Measurements from ENCODE around the gene STMN1. TPM values are rescaled to one million over a fixed set of nuclear protein-coding genes. Genes with fewer than 3 reads are reported as not detected.

Gene STMN1
- total and polyA plus RNA-seq, 9 of the 15 experiments (the other 6 are each of a cell fraction or from before 2014, with no cell fraction given) = 269 to 2,153 (median 595) TPM

- peak; percentile 55; the same call in 1 of the 2 replicates for TF ChIP-seq E2F1 (CRISPR knock-in tag; IDR thresholded peaks at IDR 0.05)
- TF ChIP-seq CBX1 (IDR thresholded peaks at IDR 0.05; ENCODE audit: low read depth) = no peak
- 0 out of 2 replicates have a peak, but pooled peaks have one; percentile 38 for TF ChIP-seq ZBTB17 (CRISPR knock-in tag; IDR thresholded peaks at IDR 0.05)
- no peak for TF ChIP-seq ZBTB12 (CRISPR knock-in tag; IDR thresholded peaks at IDR 0.05)
- 0 out of 2 replicates have a peak, but pooled peaks have one; percentile 35 for TF ChIP-seq TCF15 (CRISPR knock-in tag; IDR thresholded peaks at IDR 0.05)
- peak; percentile 60; the same call in 1 of the 2 replicates for TF ChIP-seq VEZF1 (CRISPR knock-in tag; IDR thresholded peaks at IDR 0.05)
- TF ChIP-seq SP1 (CRISPR knock-in tag; IDR thresholded peaks at IDR 0.05) = peak; percentile 99
- TF ChIP-seq HDAC2 (IDR thresholded peaks at IDR 0.05) = peak; percentile 69
- no peak for TF ChIP-seq ATF1 (CRISPR knock-in tag; IDR thresholded peaks at IDR 0.05)
- peak; percentile 69 for TF ChIP-seq ATF1 (tag; IDR thresholded peaks at IDR 0.05)
- TF ChIP-seq ZNF140 (CRISPR knock-in tag; IDR thresholded peaks at IDR 0.05) = no peak
- TF ChIP-seq ETV5 (CRISPR knock-in tag; IDR thresholded peaks at IDR 0.05; ENCODE audit: low read depth) = 0 out of 2 replicates have a peak, but pooled peaks have one; percentile 27
- peak; percentile 50; the same call in 1 of the 2 replicates for TF ChIP-seq SMAD4 (CRISPR knock-in tag; conservative IDR thresholded peaks at IDR 0.05)
- peak; percentile 20; the same call in 1 of the 2 replicates for TF ChIP-seq NFIC (IDR thresholded peaks at IDR 0.05)
- TF ChIP-seq ZNF644 (tag; IDR thresholded peaks at IDR 0.05; ENCODE audit: low read depth) = no peak
- TF ChIP-seq CAMTA2 (CRISPR knock-in tag; conservative IDR thresholded peaks at IDR 0.05) = no peak
- peak; percentile 76 for TF ChIP-seq MYC (IDR thresholded peaks at IDR 0.05; ENCODE audit: low read depth, low read length)
- TF ChIP-seq MYC (CRISPR knock-in tag; IDR thresholded peaks at IDR 0.05; ENCODE audit: borderline replicate concordance, low read depth) = no peak
- TF ChIP-seq NR2F6 (CRISPR knock-in tag; IDR thresholded peaks at IDR 0.05) = 0 out of 2 replicates have a peak, but pooled peaks have one; percentile 51
- TF ChIP-seq MECOM (CRISPR knock-in tag; IDR thresholded peaks at IDR 0.05) = no peak
- peak; percentile 35; the same call in 1 of the 2 replicates for TF ChIP-seq RUNX1 (IDR thresholded peaks at IDR 0.05; ENCODE audit: low read depth)
- TF ChIP-seq SRSF7 (optimal IDR thresholded peaks at IDR 0.05; ENCODE audit: low read depth, low read length) = no peak
- TF ChIP-seq ZNF133 (CRISPR knock-in tag; IDR thresholded peaks at IDR 0.05) = no peak
- TF ChIP-seq TBP (optimal IDR thresholded peaks at IDR 0.05; ENCODE audit: low read depth, low read length) = peak; percentile 40
- peak; percentile 73; the same call in 1 of the 2 replicates for TF ChIP-seq SOX6 (IDR thresholded peaks at IDR 0.05)
- no peak for TF ChIP-seq SNIP1 (IDR thresholded peaks at IDR 0.05; ENCODE audit: low read depth)
- TF ChIP-seq CBX5 (IDR thresholded peaks at IDR 0.05; ENCODE audit: borderline replicate concordance, low read depth) = peak; percentile 59; the same call in 1 of the 2 replicates
- TF ChIP-seq ZNF354B (CRISPR knock-in tag; IDR thresholded peaks at IDR 0.05) = no peak
- no peak for TF ChIP-seq MEF2A (IDR thresholded peaks at IDR 0.05; ENCODE audit: control insufficient read depth, low read depth, low read length)
Measured at GRCh38 chr1:25895365-25895990, 10.7 kb downstream of the STMN1 start (continued).
